NCI-H2081 (cell line): ENCODE data around the gene WHRN.

Experiments
- DNase-seq, 2 experiments: peaks; one replicate each; lab custom pipeline; 2025; lab: John Stamatoyannopoulos, UW

Gene WHRN

GRCh38 chr9:114364134-114365041 is 140.9 kb downstream of the WHRN start:
- no peak for DNase-seq

GRCh38 chr9:114363424-114363823 is 141.8 kb downstream of the WHRN start:
- DNase-seq = no peak

GRCh38 chr9:114362394-114362793 is 142.9 kb downstream of the WHRN start:
- DNase-seq = no peak

- DNase-seq = no peak
Measured at GRCh38 chr9:114361542-114361941, 143.7 kb downstream of the WHRN start.

GRCh38 chr9:114359801-114360200 is 145.5 kb downstream of the WHRN start:
- DNase-seq = no peak

DNA sequence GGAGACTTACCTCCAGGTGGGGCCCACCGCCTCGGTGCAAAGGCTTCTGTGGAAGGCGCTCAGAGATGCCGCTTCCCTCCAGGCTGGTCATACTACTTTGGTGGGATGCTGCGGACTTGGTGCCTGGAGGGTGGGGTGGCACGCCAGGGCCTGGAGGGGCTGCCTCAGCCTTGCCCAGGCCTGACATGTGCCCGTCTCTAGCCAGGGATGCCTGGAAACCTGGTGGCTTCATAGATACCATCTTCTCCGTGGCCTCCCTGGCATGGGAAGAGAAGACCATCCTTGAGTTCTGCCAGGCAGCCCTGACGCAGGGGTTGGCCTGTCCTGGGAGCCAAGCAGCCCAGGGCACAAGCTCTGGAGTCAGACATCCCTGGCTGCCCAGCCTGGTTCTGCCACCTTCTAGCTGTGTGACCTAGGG is 147.4 kb downstream of the WHRN start:
- DNase-seq = no peak

DNA sequence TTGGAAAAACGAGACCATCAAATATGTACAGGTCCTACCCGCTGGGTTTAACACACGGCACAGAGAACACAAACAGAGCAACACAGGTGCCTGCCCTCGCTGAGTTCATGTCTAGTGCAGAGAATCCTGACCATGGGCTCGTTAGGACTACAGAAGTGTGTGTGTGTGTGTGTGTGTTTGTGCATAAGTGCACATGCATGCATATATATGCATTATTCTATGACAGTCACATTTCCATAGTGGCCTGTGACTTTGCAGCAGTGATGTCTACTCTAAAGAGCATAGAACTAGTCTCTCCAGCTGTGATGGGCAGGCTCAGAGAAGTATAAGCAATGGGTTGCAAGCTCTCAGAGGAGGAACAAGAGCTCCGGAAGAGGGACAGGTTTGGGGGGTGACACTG is 147.9 kb downstream of the WHRN start:
- no peak for DNase-seq

DNA sequence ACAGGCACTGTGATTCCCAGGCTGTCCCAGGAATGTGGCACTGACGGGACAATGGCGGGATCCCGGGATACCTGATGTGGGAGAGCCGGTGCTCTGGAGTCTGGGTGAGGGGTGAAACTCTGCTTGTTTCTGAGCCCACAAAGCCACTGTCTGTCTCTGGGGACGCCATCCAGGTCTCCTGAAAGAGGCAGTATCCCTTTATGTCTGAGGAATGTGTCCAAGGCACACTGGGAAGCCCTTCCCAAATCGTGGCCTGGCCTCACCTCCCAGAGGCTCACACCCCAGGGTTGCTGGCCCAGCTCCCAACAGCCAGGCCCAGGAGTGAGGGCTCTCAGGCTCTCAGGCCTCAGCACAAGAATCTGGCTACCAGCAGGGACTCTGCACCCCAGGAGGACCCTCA is 148.5 kb downstream of the WHRN start:
- no peak for DNase-seq

DNA sequence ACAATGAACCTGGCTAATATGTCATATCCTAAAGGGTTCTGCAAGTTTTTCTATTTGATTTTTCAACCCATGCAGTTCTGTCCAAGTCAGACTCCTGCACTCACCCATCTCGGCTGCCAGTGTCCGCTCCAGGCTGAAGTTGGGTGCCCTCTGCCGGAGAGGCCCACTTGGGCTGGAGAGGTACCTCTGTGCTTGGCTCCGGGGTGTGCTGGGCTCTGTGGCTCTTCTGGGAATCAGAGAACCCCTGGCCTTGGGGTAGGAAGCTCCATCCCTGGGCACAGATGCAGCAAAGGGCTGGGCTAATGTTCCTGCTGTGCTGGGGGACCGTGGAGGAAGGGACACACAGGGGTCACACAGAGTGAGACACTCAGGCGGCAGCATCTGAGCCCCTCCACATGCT is 149.5 kb downstream of the WHRN start:
- no peak for DNase-seq
